DND-41 (cell line): ENCODE data around the gene MRAS.

ENCODE experiments used
- ATAC-seq: fragments of 200-7000 bp; cut with Tn5 transposase; 3 replicates; pipeline ENCODE4 v1.9.1; 2021; ENCODE audit warnings: low read depth; ENCODE audit not compliant: insufficient read depth
- DNase-seq: peaks from one replicate; pipeline ENCODE4 v3.0.0-alpha.2; 2020
- H2AFZ ChIP-seq: 2 replicates; pipeline ENCODE4 v1.6.0; 2012; ENCODE audit warnings: low read depth, low read length
- H3K27ac ChIP-seq: 2 replicates; pipeline ENCODE4 v1.5.1; 2012; ENCODE audit warnings: low read length, inconsistent platforms
- H3K27me3 ChIP-seq: fragments of 200-600 bp; sonication (generic); 2 replicates; pipeline ENCODE4 v1.6.0; 2012; ENCODE audit warnings: low read length, mild to moderate bottlenecking, inconsistent platforms; ENCODE audit not compliant: insufficient read depth, poor library complexity
- H3K36me3 ChIP-seq: 2 replicates; pipeline ENCODE4 v1.5.1; 2012; ENCODE audit warnings: low read length, inconsistent platforms; ENCODE audit not compliant: insufficient read depth
- H3K4me1 ChIP-seq: 2 replicates; pipeline ENCODE4 v1.5.1; 2012; ENCODE audit warnings: mild to moderate bottlenecking, low read length; ENCODE audit not compliant: insufficient read depth
- H3K4me2 ChIP-seq: 2 replicates; pipeline ENCODE4 v1.6.0; 2012; ENCODE audit warnings: mild to moderate bottlenecking, moderate library complexity, low read length, inconsistent platforms; ENCODE audit not compliant: insufficient read depth
- H3K4me3 ChIP-seq, 2 experiments: fragments of 200-600 bp in 1 of 2; shearing (Covaris generic) in 1 of 2; 2 replicates each; pipeline ENCODE4 v1.5.1; 2012 to 2016; ENCODE audit warnings: inconsistent platforms in 2 of 2, low read length in 2 of 2, mild to moderate bottlenecking in 2 of 2, low read depth in 1 of 2, moderate library complexity in 1 of 2
- H3K79me2 ChIP-seq: 2 replicates; pipeline ENCODE4 v1.6.0; 2012; ENCODE audit warnings: low read length, inconsistent platforms; ENCODE audit not compliant: insufficient read depth
- H3K9ac ChIP-seq: 2 replicates; pipeline ENCODE4 v1.6.0; 2012; ENCODE audit warnings: low read depth, mild to moderate bottlenecking, inconsistent platforms, low read length, moderate library complexity
- H3K9me3 ChIP-seq: 2 replicates; pipeline ENCODE4 v1.5.1; 2012; ENCODE audit warnings: low read length, moderate library complexity, mild to moderate bottlenecking, inconsistent platforms; ENCODE audit not compliant: insufficient read depth, severe bottlenecking
- H4K20me1 ChIP-seq: 2 replicates; pipeline ENCODE4 v1.6.0; 2012; ENCODE audit warnings: low read length; ENCODE audit not compliant: insufficient read depth
- EZH2 ChIP-seq: IDR thresholded peaks from 3 replicates; pipeline ENCODE4 v1.6.1; 2012; ENCODE audit warnings: borderline replicate concordance, low read depth, mild to moderate bottlenecking, moderate library complexity, low read length, inconsistent platforms; ENCODE audit not compliant: severe bottlenecking
- TF ChIP-seq, protein P1 (sequence below): IDR thresholded peaks from 2 replicates; pipeline ENCODE4 v1.5.1; 2012; ENCODE audit warnings: borderline replicate concordance, low read length, moderate library complexity, mild to moderate bottlenecking; ENCODE audit not compliant: poor library complexity, severe bottlenecking; ENCODE audit errors: extremely low read depth

The MRAS gene

DNA sequence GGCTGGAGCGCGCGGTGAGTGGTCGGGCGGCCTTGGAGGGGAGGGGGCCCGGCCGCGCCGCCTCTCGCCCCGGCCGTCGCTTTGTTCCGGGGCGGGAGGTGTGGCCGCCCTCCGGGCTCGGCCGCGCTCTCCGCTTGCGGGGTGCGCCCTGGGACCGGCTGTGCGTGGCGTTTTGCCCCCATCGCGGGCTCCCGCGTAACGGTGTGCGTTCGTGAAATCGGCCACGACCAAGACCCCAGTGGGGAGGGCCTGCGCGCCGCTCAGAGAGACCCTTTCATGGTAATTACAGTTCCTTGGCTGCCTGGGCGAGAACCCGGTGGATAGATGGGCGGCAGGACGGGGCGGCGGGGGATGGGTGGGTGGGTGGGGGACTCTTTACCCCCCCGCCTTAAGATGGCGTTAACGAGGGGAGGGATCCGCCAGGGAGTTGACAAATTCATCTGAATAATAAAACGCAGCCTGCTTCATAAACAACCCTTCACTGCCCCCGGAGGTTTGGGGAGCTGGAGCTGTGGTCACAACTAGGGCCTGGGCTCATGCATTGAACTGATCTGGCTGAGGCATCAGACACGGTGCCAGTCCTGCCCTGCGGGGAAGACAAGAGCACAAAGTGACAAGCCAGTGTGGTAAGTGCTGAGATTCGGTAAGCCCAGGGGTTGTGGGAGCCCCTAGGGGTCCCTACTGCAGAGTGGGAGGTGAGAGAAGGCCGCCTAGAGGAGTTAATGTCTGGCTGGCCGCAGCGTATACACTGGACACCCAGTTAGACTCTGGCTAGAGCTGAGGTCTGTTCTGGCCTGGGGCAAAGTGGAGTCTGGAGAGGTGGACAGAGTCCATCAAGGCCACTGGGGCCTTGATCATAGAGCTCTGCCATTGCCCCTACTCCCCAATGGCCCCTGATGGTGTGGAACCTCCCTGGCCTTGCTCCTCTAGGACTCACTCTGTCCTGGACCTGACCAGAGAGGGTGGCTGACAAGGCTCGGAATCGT, 668 bp downstream of the MRAS start:
- no peak overlapping the region for H2AFZ ChIP-seq
- H3K27ac ChIP-seq: no peak overlapping the region
- H3K4me3 ChIP-seq: no peak overlapping the region
- DNase-seq (no peak), ATAC-seq (no peak)
- no peaks in the 10 kb centered on the region for H3K4me1 ChIP-seq
- no peaks in the 10 kb centered on the region for H3K36me3 ChIP-seq
- no peak overlapping the region for H3K4me2 ChIP-seq
- no peaks in the 10 kb centered on the region for H3K79me2 ChIP-seq
- H3K9ac ChIP-seq: no peak overlapping the region
- TF ChIP-seq EZH2: no peak
- TF ChIP-seq, protein P1, sequence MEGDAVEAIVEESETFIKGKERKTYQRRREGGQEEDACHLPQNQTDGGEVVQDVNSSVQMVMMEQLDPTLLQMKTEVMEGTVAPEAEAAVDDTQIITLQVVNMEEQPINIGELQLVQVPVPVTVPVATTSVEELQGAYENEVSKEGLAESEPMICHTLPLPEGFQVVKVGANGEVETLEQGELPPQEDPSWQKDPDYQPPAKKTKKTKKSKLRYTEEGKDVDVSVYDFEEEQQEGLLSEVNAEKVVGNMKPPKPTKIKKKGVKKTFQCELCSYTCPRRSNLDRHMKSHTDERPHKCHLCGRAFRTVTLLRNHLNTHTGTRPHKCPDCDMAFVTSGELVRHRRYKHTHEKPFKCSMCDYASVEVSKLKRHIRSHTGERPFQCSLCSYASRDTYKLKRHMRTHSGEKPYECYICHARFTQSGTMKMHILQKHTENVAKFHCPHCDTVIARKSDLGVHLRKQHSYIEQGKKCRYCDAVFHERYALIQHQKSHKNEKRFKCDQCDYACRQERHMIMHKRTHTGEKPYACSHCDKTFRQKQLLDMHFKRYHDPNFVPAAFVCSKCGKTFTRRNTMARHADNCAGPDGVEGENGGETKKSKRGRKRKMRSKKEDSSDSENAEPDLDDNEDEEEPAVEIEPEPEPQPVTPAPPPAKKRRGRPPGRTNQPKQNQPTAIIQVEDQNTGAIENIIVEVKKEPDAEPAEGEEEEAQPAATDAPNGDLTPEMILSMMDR: no peak
- no peaks in the 10 kb centered on the region for H3K9me3 ChIP-seq
- no peaks in the 10 kb centered on the region for H3K27me3 ChIP-seq
- H4K20me1 ChIP-seq: no peaks in the 10 kb centered on the region

DNA sequence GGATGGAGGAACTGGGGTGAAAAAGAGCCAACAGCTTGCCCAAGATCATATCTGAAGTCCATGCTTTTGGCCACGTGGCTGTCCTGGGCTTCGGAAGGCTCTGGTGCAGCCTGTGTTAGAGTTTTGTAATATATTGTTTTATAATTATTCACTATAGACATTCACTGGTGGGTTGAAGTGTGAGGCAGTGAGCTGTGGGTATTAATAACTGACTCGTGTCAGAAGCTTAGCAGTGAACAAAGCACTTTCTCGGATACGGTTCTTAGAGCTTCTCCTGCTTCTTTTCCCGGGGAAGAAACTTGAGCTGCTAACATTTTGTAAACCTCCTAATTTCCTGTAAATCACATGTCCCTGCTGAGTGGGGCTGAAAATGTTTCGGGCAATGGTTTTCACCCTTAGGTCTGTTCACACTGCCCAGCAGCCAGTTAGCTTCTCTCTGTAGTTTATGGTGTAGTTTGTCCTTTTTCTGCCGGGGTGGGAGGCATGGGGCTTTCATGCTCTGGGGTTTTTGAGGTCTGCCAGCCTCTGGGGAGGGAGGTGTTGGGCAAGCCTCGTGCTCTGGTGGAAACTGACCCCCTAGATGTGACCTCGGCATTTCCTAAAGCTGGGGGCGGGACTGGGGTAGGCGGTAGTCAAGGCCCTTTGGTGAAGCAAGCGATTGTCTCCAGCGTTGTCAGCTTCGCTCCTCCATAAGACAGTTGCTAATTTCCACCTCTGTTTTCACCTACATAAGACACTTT, 1.7 kb downstream of the MRAS start:
- DNase-seq (no peak), ATAC-seq (no peak)
- Histone ChIP-seq H4K20me1 (no peaks in the 10 kb centered on the region), H3K9me3 (no peaks in the 10 kb centered on the region), H3K4me2 (no peak overlapping the region), H3K27me3 (no peaks in the 10 kb centered on the region), H3K4me3 (no peak overlapping the region), H3K79me2 (no peaks in the 10 kb centered on the region), H3K9ac (no peak overlapping the region), H3K4me1 (no peaks in the 10 kb centered on the region), H2AFZ (no peak overlapping the region), H3K27ac (no peak overlapping the region), H3K36me3 (no peaks in the 10 kb centered on the region)
- TF ChIP-seq, protein P1: no peak
- no peak for TF ChIP-seq EZH2

DNA sequence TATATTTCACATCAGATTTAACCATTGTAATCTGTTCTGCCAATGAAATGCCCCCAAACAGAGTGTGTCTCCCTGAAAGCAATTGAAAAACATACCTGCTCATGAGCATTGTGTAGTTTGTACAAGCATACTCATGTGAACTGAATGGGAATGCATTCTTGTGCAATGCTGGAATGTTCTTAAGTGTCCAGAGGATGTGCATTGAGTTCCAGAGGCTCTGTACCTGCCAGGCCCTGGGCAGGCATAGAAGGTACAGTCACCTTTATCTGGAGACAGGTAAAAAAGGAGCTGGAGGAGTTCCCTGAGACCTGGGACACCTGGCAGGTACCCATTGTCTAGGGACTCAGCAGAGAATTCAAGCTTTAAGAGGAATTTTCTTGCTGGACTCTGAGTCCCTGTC, 2.8 kb downstream of the MRAS start:
- DNase-seq: no peak
- TF ChIP-seq, protein P1: no peak
- TF ChIP-seq EZH2: no peak
- H3K79me2 ChIP-seq: no peaks in the 10 kb centered on the region

More for the DNA sequence above, 2.8 kb downstream of the MRAS start:
- Histone ChIP-seq H3K36me3 (no peaks in the 10 kb centered on the region), H3K9me3 (no peaks in the 10 kb centered on the region), H4K20me1 (no peaks in the 10 kb centered on the region), H3K4me1 (no peaks in the 10 kb centered on the region), H3K27me3 (peaks cover 2% of the 10 kb centered on the region), H3K4me3 (no peak overlapping the region), H3K9ac (no peak overlapping the region), H3K27ac (no peak overlapping the region), H2AFZ (no peak overlapping the region), H3K4me2 (no peak overlapping the region)
- no peak for ATAC-seq
